HG02642 (cell line): ENCODE measurements around the gene PTPN11.
"Not testable (repeated sequence)": the region's sequence is repeated elsewhere in the genome, so short reads cannot be mapped to it uniquely, and the experiment has no call there.

Experiments
- ATAC-seq: cut with Tn5 transposase; IDR thresholded peaks from one replicate; pipeline ENCODE4 v1.9.1; 2021; ENCODE audit warnings: mild to moderate bottlenecking; ENCODE audit not compliant: unreplicated experiment, poor library complexity

The PTPN11 gene

GRCh38 chr12:112418608-112419296 lies at the start of gene PTPN11:
Gene PTPN11, plus strand, starts transcription at chr12:112418947. Its CDS starts 165 bp downstream, at chr12:112419112.
- ATAC-seq, result peak; percentile 76

- no peak for ATAC-seq
These were observed 48.5 kb upstream of the PTPN11 start for GRCh38 chr12:112370199-112370598.

- ATAC-seq, result no peak
These were observed 47.8 kb upstream of the PTPN11 start for GRCh38 chr12:112370868-112371510.

- ATAC-seq, result no peak
These were observed 44.5 kb upstream of the PTPN11 start for GRCh38 chr12:112374166-112374740.

GRCh38 chr12:112375105-112375504 lies 43.6 kb upstream of the PTPN11 start:
- ATAC-seq, result no peak

GRCh38 chr12:112380663-112381405 lies 37.9 kb upstream of the PTPN11 start:
- ATAC-seq, result no peak

- peak; percentile 65 for ATAC-seq
These were observed 37.3 kb upstream of the PTPN11 start for GRCh38 chr12:112381406-112381882.

GRCh38 chr12:112381883-112382796 lies 36.6 kb upstream of the PTPN11 start, which contains the start of gene HECTD4:
Gene HECTD4, minus strand, starts transcription at chr12:112382431. Its CDS starts 303 bp downstream, at chr12:112382128.
- ATAC-seq, result peak; percentile 92

GRCh38 chr12:112382866-112383265 lies 35.9 kb upstream of the PTPN11 start:
- no peak for ATAC-seq

GRCh38 chr12:112386726-112387125 lies 32.0 kb upstream of the PTPN11 start:
- ATAC-seq, result no peak

- no peak for ATAC-seq
These were observed 29.5 kb upstream of the PTPN11 start for GRCh38 chr12:112389228-112389627.

GRCh38 chr12:112389922-112390654 lies 28.7 kb upstream of the PTPN11 start:
- not testable (repeated sequence) for ATAC-seq

GRCh38 chr12:112393328-112393727 lies 25.4 kb upstream of the PTPN11 start:
- ATAC-seq, result no peak

- ATAC-seq, result no peak
These were observed 17.7 kb upstream of the PTPN11 start for GRCh38 chr12:112401054-112401453.

- ATAC-seq, result no peak
These were observed 16.7 kb upstream of the PTPN11 start for GRCh38 chr12:112401903-112402498.

- no peak for ATAC-seq
These were observed 11.9 kb upstream of the PTPN11 start for GRCh38 chr12:112406519-112407488.

GRCh38 chr12:112407683-112408082 lies 11.1 kb upstream of the PTPN11 start:
- ATAC-seq, result not testable (repeated sequence)
